OCI-M2 (cell line): Measurements from ENCODE around the gene SH3BP5.

Source experiments
- DNase-seq: peaks from one replicate; lab custom pipeline; 2025; ENCODE audit not compliant: unreplicated experiment; lab: John Stamatoyannopoulos, UW

Gene SH3BP5

GRCh38 chr3:15347737-15348110, 15.3 kb upstream of the SH3BP5 start:
- no peak for DNase-seq

DNA sequence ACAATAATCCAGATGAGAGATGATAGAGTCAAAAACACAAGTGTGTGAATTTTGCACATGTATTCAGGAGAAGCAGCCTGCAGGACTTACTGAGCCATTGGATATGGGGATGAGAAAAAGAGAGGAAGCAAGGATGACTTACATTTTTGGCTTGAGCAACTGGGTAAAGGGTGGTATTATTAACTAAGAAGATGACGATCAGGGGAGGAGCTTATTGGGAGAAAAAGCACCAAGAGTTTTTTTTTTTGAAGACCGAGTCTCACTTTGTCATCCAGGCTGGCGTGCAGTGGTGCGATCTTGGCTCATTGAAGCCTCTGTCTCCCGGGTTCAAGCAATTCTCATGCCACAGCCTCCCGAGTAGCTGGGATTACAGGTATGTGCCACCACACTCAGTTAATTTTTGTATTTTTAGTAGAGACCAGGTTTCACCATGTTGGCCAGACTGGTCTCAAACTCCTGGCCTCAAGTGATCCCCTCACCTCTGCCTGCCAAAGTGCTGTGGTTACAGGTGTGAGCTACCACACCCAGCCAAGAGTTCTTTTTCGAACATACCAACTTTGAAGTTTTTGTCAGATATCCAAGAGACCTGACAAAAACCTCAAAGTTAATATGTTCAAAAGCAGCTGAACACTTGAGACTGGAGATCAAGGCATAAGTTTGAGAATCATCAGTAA, 14.8 kb upstream of the SH3BP5 start:
- no peak for DNase-seq

DNA sequence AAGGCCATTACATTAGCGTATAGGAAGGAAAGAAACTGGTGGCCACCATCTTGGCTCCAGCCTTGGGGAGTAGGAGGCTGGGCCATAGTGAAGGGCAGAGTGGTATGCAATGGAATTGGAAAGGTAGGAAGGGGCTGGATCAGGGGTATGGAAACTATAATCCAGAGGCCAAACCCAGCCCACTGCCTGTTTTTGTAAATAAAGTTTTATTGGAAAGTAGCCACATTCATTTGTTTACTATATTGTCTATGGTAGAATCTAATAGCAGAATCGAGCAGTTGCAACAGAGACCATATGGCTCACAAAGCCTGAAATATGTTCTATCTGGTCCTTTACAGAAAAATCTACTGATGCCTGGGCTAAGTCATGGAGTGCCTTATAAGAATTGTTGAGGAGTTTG, 14.1 kb upstream of the SH3BP5 start:
- no peak for DNase-seq

DNA sequence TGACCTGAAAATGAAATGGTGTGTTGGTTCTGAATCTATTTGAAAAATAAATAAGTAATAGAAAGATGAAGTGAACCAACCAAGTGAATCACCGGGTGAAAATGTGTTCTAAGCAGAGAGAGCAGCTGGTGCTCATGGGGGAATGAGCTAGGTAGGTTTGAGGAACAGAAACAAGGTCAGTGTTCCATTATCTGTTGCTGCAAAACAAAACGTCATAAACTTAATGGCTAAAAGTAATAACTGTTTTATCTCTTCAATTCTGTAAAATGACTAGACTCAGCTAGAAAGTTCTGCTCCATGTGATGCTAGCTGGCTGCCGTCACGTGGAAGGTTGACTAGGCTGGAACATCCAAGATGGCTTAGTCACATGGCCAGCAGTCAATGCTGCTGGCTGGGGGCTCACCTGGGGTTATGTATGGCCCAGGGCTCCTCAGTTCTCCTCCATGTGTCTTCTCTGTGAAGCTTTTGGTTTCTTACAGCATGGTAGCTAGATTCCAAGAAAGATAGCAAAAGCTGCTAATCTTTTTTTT, 13.3 kb upstream of the SH3BP5 start:
- DNase-seq: no peak

GRCh38 chr3:15345066-15345607, 12.8 kb upstream of the SH3BP5 start:
- DNase-seq: no peak

DNA sequence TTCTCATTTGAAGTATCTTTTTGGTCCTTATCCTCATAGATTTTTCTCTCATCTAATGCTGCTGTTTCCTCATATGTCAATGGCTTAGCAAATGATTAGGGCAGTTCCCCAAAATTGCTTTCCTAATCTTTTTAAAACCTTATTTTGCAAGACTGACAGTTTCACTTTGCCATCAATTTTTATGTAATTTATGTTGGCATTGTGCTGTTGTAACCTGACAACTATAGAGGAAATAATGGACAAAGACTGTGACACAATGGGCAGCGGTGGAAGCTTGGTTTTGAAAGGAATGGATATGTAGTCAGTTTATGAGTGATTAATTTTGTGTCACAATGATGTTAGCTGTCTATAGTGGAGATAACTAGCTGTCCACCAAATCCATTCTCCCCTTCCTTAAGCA, 10.6 kb upstream of the SH3BP5 start:
- no peak for DNase-seq

- no peak for DNase-seq
Measured at GRCh38 chr3:15342246-15342645, 9.9 kb upstream of the SH3BP5 start.

DNA sequence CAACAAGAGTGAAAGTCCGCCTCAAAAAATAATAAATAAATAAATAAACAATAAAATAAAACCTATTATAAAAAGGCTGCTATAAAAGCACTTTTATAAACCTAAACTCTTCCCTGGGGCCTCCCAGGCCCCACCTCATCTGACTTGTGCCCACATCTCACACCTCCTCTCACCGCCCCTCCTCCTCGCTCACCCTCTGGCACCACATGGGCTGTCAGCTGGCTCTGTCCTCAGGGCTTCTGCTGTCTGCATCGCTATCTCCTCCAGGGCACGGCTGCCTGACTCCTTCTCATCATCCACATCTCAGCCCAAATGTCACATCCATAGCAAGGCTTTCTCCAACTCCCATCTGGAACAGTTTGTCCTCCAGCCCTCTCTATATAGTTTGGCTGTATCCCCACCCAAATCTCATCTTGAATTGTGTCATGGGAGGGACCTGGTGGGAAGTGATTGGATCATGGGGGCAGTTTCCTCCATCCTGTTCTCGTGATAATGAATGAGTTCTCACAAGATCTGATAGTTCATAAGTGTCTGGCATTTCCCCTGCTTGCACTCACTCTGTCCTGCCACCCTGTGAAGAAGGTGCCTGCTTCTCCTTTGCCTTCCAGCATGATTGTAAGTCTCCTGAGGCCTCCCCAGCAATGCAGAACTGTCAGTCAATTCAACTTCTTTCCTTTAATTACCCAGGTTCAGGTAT, 8.8 kb upstream of the SH3BP5 start:
- DNase-seq: no peak

GRCh38 chr3:15339786-15340215, 7.4 kb upstream of the SH3BP5 start:
- no peak for DNase-seq

GRCh38 chr3:15339001-15339400, 6.6 kb upstream of the SH3BP5 start:
- DNase-seq: no peak

- no peak for DNase-seq
Measured at GRCh38 chr3:15337963-15338362, 5.6 kb upstream of the SH3BP5 start.

DNA sequence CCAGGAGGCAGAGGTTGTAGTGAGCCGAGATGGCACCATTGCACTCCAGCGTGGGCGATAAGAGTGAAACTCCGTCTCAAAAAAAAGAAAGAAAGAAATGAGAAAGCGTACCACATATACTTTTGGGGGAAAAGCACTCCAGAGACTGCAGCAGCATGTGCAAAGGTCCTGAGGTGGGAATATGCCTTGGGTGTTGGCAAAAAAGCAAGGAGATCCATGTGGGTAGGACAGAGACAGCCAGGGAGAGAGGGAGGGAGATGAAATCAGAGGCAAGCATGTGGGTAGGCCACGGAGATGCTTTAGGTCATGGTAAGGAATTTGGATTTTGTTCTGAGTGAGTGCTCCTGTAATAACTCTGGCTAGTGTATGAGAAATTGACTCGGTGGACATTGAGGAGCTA, 3.7 kb upstream of the SH3BP5 start:
- DNase-seq: no peak

DNA sequence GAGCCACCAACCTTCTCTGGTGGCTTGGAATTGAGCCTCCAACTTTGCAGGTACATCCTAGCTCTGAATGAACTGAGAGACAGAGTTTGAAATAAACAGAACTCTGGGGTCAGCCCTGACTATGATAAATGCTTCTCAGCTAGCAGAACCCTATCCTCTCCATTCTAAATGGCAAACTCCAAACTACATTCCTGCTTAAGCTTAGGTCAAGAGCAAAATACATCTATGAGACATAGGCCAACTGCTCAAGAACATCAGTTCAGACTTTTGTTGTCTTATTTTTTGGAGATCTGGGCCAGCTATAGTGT, 1.5 kb upstream of the SH3BP5 start:
- DNase-seq: no peak

DNA sequence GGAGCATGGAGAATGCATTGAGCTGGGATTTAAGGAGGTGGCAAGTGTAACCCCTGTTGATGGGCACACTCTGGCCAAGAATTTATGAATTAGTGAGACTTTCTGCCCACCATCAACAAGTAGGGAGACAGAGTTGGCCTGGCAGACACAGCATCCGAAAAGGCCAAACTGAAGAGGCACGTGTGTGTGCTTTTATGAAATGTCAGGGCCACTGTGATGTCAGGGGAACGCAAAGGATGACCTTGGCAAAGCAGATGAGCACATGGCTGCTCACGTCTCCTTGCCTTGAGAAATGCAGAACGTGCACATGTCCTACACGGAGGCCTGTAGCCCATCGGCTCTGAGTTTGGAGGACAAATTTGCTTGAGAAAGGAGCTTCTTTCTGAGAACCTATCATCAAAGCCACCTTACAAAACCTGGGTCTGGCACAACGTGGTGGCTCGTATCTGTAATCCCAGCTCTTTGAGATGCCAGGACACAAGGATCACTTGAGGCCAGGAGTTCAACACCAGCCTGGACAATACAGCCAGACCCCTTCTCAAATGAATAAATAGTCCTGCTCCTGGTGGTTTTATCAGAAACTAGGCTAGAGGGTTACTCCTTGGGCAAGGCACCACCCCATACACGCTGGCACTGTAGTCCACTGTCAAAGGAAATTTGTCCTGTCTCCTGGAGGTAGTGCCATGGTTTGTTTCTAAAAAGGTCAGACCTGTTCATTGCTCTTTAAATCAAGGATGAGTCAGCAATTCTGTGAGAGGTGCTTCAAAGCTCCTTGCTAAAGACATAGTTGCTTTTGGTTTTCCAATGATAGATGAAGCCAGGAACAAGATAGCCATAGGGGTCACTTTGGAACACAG, 941 bp upstream of the SH3BP5 start:
- no peak for DNase-seq

GRCh38 chr3:15331606-15332404, 581 bp downstream of the SH3BP5 start:
- no peak for DNase-seq

GRCh38 chr3:15331072-15331605, 1.2 kb downstream of the SH3BP5 start:
- DNase-seq: no peak

- no peak for DNase-seq
Measured at GRCh38 chr3:15330031-15330596, 2.3 kb downstream of the SH3BP5 start.

GRCh38 chr3:15329046-15330005, 3.1 kb downstream of the SH3BP5 start:
- no peak for DNase-seq

GRCh38 chr3:15327941-15328340, 4.4 kb downstream of the SH3BP5 start:
- DNase-seq: no peak
